GM10248 (cell line): Measurements from ENCODE around the gene DISC1.
"Not testable (repeated sequence)": the region's sequence is repeated elsewhere in the genome, so short reads cannot be mapped to it uniquely, and the experiment has no call there.

Experiments
- CTCF ChIA-PET: fragments of 300-600 bp; sonication (Branson Sonifier 250); formaldehyde crosslinking; extraction: SDS; loops from one replicate; lab custom pipeline; 2021; ENCODE audit warnings: antibody characterized with exemption; lab: Yijun Ruan, JAX
- POLR2A ChIA-PET: fragments of 350-650 bp; sonication (Branson Sonifier 250); formaldehyde crosslinking; extraction: SDS; loops from one replicate; lab custom pipeline; 2020; ENCODE audit warnings: antibody characterized with exemption; lab: Yijun Ruan, JAX
- DNase-seq: peaks from one replicate; pipeline ENCODE4 v3.0.0; 2012; ENCODE audit errors: extremely low spot score
- TF ChIP-seq, protein P1 (sequence below): IDR thresholded peaks from 2 replicates; pipeline ENCODE4 v1.5.1; 2012; ENCODE audit warnings: mild to moderate bottlenecking, low read depth; ENCODE audit errors: extremely low read depth, missing control alignments, control extremely low read depth

The DISC1 gene

DNA sequence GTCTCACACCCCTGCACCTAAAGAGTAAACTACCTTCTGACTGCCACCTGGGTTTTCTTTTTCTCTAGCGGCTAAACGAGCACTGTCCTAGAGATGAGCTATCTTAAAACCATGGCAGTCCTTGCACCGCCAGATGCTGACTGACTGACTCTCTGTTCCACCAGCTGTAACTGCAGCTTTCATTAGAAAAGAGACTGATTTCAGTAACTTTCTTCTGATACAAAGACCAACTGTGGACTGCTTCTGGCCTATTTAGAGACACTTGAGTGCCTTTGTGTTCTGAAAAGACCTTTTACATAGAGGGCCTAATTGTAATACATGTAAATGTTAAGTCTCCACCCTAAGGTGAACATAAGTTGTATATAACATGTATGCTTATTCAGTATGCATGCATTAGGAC lies 152.5 kb downstream of the DISC1 start:
- CTCF ChIA-PET, result interaction anchor here (1.2 kb wide), 1 partner anchor 22 kb away, joined by 5 read pairs; no protein-coding TSS in a partner anchor
- no peak for DNase-seq

GRCh38 chr1:231781892-231782291 lies 155.3 kb downstream of the DISC1 start:
- TF ChIP-seq, protein P1, sequence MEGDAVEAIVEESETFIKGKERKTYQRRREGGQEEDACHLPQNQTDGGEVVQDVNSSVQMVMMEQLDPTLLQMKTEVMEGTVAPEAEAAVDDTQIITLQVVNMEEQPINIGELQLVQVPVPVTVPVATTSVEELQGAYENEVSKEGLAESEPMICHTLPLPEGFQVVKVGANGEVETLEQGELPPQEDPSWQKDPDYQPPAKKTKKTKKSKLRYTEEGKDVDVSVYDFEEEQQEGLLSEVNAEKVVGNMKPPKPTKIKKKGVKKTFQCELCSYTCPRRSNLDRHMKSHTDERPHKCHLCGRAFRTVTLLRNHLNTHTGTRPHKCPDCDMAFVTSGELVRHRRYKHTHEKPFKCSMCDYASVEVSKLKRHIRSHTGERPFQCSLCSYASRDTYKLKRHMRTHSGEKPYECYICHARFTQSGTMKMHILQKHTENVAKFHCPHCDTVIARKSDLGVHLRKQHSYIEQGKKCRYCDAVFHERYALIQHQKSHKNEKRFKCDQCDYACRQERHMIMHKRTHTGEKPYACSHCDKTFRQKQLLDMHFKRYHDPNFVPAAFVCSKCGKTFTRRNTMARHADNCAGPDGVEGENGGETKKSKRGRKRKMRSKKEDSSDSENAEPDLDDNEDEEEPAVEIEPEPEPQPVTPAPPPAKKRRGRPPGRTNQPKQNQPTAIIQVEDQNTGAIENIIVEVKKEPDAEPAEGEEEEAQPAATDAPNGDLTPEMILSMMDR, result no peak
- no peak for DNase-seq
- CTCF ChIA-PET, result interaction anchor here (1.0 to 1.2 kb wide), 3 partner anchors 9 to 25 kb away, joined by 3 to 8 read pairs (median 3); no protein-coding TSS in a partner anchor
- POLR2A ChIA-PET, result no interaction called here

More for the DNA sequence above, 152.5 kb downstream of the DISC1 start:
- POLR2A ChIA-PET, result no interaction called here
- TF ChIP-seq, protein P1, result no peak

DNA sequence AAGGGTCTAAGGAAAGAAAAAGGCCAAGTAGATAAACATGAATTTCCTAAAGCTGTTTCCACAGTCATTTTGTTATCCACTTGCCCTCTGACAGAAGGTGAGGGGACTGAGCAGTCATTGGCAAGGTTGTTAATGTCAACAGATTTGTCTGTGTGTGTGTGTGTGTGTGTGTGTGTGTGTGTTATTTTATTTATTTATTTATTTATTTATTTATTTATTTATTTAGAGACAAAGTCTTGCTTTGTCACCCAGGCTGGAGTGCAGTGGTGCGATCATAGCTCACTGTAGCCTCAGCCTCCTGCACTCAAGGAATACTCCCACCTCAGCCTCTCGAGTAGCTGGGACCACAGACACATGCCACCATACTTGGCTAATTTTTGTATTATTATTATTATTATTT lies 158.5 kb downstream of the DISC1 start:
- POLR2A ChIA-PET, result not testable (repeated sequence)

GRCh38 chr1:231786126-231786525 lies 159.5 kb downstream of the DISC1 start:
- ChIA-PET POLR2A (no interaction called here), CTCF (no interaction called here)
- DNase-seq, result no peak
- TF ChIP-seq, protein P1, result no peak

More for the DNA sequence above, 158.5 kb downstream of the DISC1 start:
- CTCF ChIA-PET, result interaction anchor here (1.2 kb wide), 1 partner anchor 11 kb away, joined by 3 read pairs; no protein-coding TSS in a partner anchor
- not testable (repeated sequence) for DNase-seq

DNA sequence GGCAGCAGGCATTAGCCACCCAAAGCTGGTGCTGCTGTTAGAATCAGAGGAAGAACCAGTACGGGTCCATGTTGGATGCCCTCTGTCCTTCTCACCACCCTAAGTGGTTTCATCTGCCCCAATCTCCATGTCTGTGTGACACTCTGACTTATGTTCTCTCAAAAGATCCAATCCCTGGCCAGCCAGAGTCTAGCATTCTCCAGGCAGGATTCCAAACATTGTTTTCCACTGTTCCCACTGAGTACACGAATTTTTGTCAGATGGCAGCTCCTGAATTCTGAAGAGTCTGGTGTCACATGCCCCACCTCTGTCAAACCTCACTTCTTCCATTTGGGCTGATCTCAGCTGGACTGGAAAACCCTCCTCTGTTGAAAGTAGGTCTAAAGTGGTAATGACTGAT lies 166.0 kb downstream of the DISC1 start:
- TF ChIP-seq, protein P1, result no peak
- POLR2A ChIA-PET, result no interaction called here
- CTCF ChIA-PET, result interaction anchor here (1.1 kb wide), 1 partner anchor 11 kb away, joined by 3 read pairs; no protein-coding TSS in a partner anchor
- DNase-seq, result no peak

GRCh38 chr1:231793893-231794292 lies 167.3 kb downstream of the DISC1 start:
- ChIA-PET CTCF (no interaction called here), POLR2A (no interaction called here)
- TF ChIP-seq, protein P1, result no peak
- DNase-seq, result no peak

GRCh38 chr1:231796141-231796540 lies 169.6 kb downstream of the DISC1 start:
- ChIA-PET POLR2A (interaction anchor here (0.7 kb wide), 1 partner anchor 9 kb away, joined by 5 read pairs; no protein-coding TSS in a partner anchor), CTCF (interaction anchor here (0.7 to 1.4 kb wide), 3 partner anchors 10 to 25 kb away, joined by 3 read pairs; no protein-coding TSS in a partner anchor)
- TF ChIP-seq, protein P1, result no peak
- no peak for DNase-seq
